ENCODE measurements around the gene DNAJC11.

GRCh38 chr1:6675941-6676340 is 25.7 kb downstream of the DNAJC11 start:
- TF ChIP-seq CTCF (conservative IDR thresholded peaks at IDR 0.05 in 1 of 2, IDR thresholded peaks at IDR 0.05 in 1 of 2; ENCODE audit: extremely low read depth in 1 of 2, insufficient read depth in 1 of 2, low read depth in 1 of 2, low read length in 2 of 2) (no peak), EZH2 (IDR thresholded peaks at IDR 0.05; ENCODE audit: borderline replicate concordance, low read length) (no peak)

Measured in mammary epithelial cell (primary cell).